A673 (cell line): ENCODE measurements around the gene AMZ1. TPM values are rescaled to one million over a fixed set of nuclear protein-coding genes. Genes with fewer than 3 reads are reported as not detected.
A peak's percentile ranks its signal among the peaks of the same experiment; 100 is the strongest.

Experiments used
- BruUV-seq: library from RNA; stranded (reverse); fragments of 400-500 nt; replicated peaks from 2 replicates; lab custom pipeline; 2021; lab: Mats Ljungman, UMichigan
- CTCF ChIA-PET: fragments of 300-600 bp; sonication (Branson Sonifier 250); formaldehyde crosslinking; loops from one replicate; lab custom pipeline; 2022; ENCODE audit warnings: antibody characterized with exemption; lab: Charles Lee
- POLR2A ChIA-PET: fragments of 300-600 bp; sonication (Branson Sonifier 250); formaldehyde crosslinking; loops from one replicate; lab custom pipeline; 2022; ENCODE audit warnings: antibody characterized with exemption; ENCODE audit not compliant: low non-redundant PET; lab: Charles Lee
- DNase-seq: peaks from one replicate; pipeline ENCODE4 v3.0.0-alpha.2; 2015; ENCODE audit warnings: low spot score
- H3K27ac ChIP-seq: fragments of 200-600 bp; sonication (generic); 2 replicates; pipeline ENCODE4 v1.5.1; 2016; ENCODE audit warnings: mixed run types, low read depth, mild to moderate bottlenecking, mixed read lengths, antibody characterized with exemption, low read length; ENCODE audit not compliant: poor library complexity, severe bottlenecking
- H3K27me3 ChIP-seq: fragments of 200-600 bp; sonication (generic); replicated peaks from 2 replicates; pipeline ENCODE4 v1.6.1; 2017; ENCODE audit warnings: mixed run types, low read depth, mild to moderate bottlenecking, mixed read lengths, antibody characterized with exemption, low read length; ENCODE audit not compliant: insufficient read depth, poor library complexity
- H3K36me3 ChIP-seq: fragments of 200-600 bp; sonication (generic); 2 replicates; pipeline ENCODE4 v1.6.1; 2016; ENCODE audit warnings: mixed run types, mild to moderate bottlenecking, mixed read lengths, antibody characterized with exemption, low read length; ENCODE audit not compliant: insufficient read depth, poor library complexity, severe bottlenecking
- H3K4me1 ChIP-seq: fragments of 200-600 bp; sonication (generic); 2 replicates; pipeline ENCODE4 v1.6.1; 2017; ENCODE audit warnings: mixed run types, mild to moderate bottlenecking, mixed read lengths, antibody characterized with exemption, low read length; ENCODE audit not compliant: insufficient read depth, poor library complexity, severe bottlenecking
- H3K4me3 ChIP-seq: fragments of 200-600 bp; sonication (generic); 2 replicates; pipeline ENCODE4 v1.5.1; 2016; ENCODE audit warnings: low read depth, mixed run types, mild to moderate bottlenecking, mixed read lengths, low read length; ENCODE audit not compliant: poor library complexity, severe bottlenecking
- H3K9me3 ChIP-seq: fragments of 200-600 bp; sonication (generic); 2 replicates; pipeline ENCODE4 v1.6.1; 2016; ENCODE audit warnings: mixed run types, low read depth, mild to moderate bottlenecking, mixed read lengths, antibody characterized with exemption, low read length; ENCODE audit not compliant: poor library complexity, severe bottlenecking
- CTCF ChIP-seq: fragments of 300-800, 200-600 bp; sonication (generic); conservative IDR thresholded peaks from 2 replicates; pipeline ENCODE4 v1.5.1; 2017; ENCODE audit warnings: low read depth, mild to moderate bottlenecking, antibody characterized with exemption, low read length, moderate library complexity, mixed read lengths
- EZH2 ChIP-seq: fragments of 200-600 bp; sonication (generic); IDR thresholded peaks from 2 replicates; pipeline ENCODE4 v1.6.1; 2017; ENCODE audit warnings: borderline replicate concordance, low read depth, mild to moderate bottlenecking, mixed read lengths, antibody characterized with exemption, low read length; ENCODE audit not compliant: poor library complexity, severe bottlenecking
- intact Hi-C: fragments of 100-400 bp; cut with micrococcal nuclease; formaldehyde crosslinking; loops from one replicate; pipeline ENCODE4 v1.10.0; 2022; ENCODE audit not compliant: unreplicated experiment
- total RNA-seq: library from RNA; stranded (reverse); gene quantifications from 2 replicates; pipeline ENCODE4 v1.2.3, GENCODE V29; 2021

AMZ1 gene
- total RNA-seq, 1 experiment from 2014 or later: not detected

- CTCF ChIA-PET: no interaction called here
- no TSS peak for BruUV-seq
- POLR2A ChIA-PET: no interaction called here
- intact Hi-C loops: no loop called here
- peaks cover 50% of the 10 kb centered on the region for H3K27me3 ChIP-seq
- TF ChIP-seq EZH2: no peak
- TF ChIP-seq CTCF: no peak
- H3K4me1 ChIP-seq: no peaks in the 10 kb centered on the region
- H3K9me3 ChIP-seq: no peaks in the 10 kb centered on the region
- no peak overlapping the region for H3K4me3 ChIP-seq
- no peak overlapping the region for H3K27ac ChIP-seq
- no peak for DNase-seq
- H3K36me3 ChIP-seq: no peaks in the 10 kb centered on the region
Observed at GRCh38 chr7:2687338-2687869, 598 bp upstream of the AMZ1 start.

GRCh38 chr7:2688409-2689342 is 674 bp downstream of the AMZ1 start:
- TF ChIP-seq EZH2 (peak; percentile 67), CTCF (no peak)
- BruUV-seq: no TSS peak
- Histone ChIP-seq H3K9me3 (no peaks in the 10 kb centered on the region), H3K4me3 (no peak overlapping the region), H3K4me1 (no peaks in the 10 kb centered on the region), H3K27ac (no peak overlapping the region), H3K27me3 (peaks cover 50% of the 10 kb centered on the region), H3K36me3 (no peaks in the 10 kb centered on the region)
- DNase-seq: no peak
- ChIA-PET CTCF (interaction anchor here (0.6 kb wide), 2 partner anchors 18 to 94 kb away, joined by 3 to 4 read pairs; no protein-coding TSS in a partner anchor), POLR2A (no interaction called here)
- intact Hi-C loops: no loop called here

- intact Hi-C loops: no loop called here
- POLR2A ChIA-PET: no interaction called here
- no peak for DNase-seq
- Histone ChIP-seq H3K36me3 (no peaks in the 10 kb centered on the region), H3K27me3 (peaks cover 50% of the 10 kb centered on the region), H3K9me3 (no peaks in the 10 kb centered on the region), H3K4me1 (no peaks in the 10 kb centered on the region), H3K4me3 (no peak overlapping the region), H3K27ac (no peak overlapping the region)
- CTCF ChIA-PET: no interaction called here
- BruUV-seq: no TSS peak
- TF ChIP-seq CTCF (no peak), EZH2 (no peak)
Observed at GRCh38 chr7:2689343-2689847, 1.4 kb downstream of the AMZ1 start.
